GM20000 (cell line): Measurements from ENCODE around the gene ITLN2.
"Not testable (repeated sequence)": the region's sequence is repeated elsewhere in the genome, so short reads cannot be mapped to it uniquely, and the experiment has no call there.

Experiments used
- DNase-seq: peaks from one replicate; pipeline ENCODE4 v3.0.0; 2012; ENCODE audit warnings: low spot score
- CTCF ChIP-seq: IDR thresholded peaks from 2 replicates; pipeline ENCODE4 v1.5.1; 2012; ENCODE audit warnings: mild to moderate bottlenecking, control low read depth; ENCODE audit errors: extremely low read depth, missing control alignments

ITLN2 gene

GRCh38 chr1:160993544-160994193, 39.1 kb upstream of the ITLN2 start:
- TF ChIP-seq CTCF: no peak
- no peak for DNase-seq

GRCh38 chr1:160992036-160992435, 37.4 kb upstream of the ITLN2 start:
- not testable (repeated sequence) for DNase-seq

GRCh38 chr1:160987359-160988050, 32.9 kb upstream of the ITLN2 start:
- TF ChIP-seq CTCF: no peak

GRCh38 chr1:160985723-160986122, 31.1 kb upstream of the ITLN2 start:
- DNase-seq: no peak
- no peak for TF ChIP-seq CTCF

More at GRCh38 chr1:160987359-160988050, 32.9 kb upstream of the ITLN2 start:
- DNase-seq: no peak

GRCh38 chr1:160981584-160982411, 27.2 kb upstream of the ITLN2 start:
- TF ChIP-seq CTCF: no peak
- DNase-seq: no peak

- no peak for TF ChIP-seq CTCF
- no peak for DNase-seq
Measured at GRCh38 chr1:160979286-160979685, 24.7 kb upstream of the ITLN2 start.

- DNase-seq: no peak
Measured at GRCh38 chr1:160978510-160978927, 23.9 kb upstream of the ITLN2 start.

More at GRCh38 chr1:160978510-160978927, 23.9 kb upstream of the ITLN2 start:
- no peak for TF ChIP-seq CTCF
